WERI-Rb-1 (cell line): ENCODE data around the gene DTYMK.

ENCODE experiments used
- DNase-seq: peaks from one replicate; pipeline ENCODE4 v3.0.0-alpha.2; 2020
- H3K27ac ChIP-seq: fragments of 250-450 bp; sonication (Bioruptor Pico); 2 replicates; pipeline ENCODE4 v1.5.1; 2020; ENCODE audit warnings: mild to moderate bottlenecking, moderate library complexity
- H3K27me3 ChIP-seq: fragments of 250-450 bp; sonication (Bioruptor Pico); 2 replicates; pipeline ENCODE4 v1.5.1; 2021; ENCODE audit warnings: mild to moderate bottlenecking, low read depth, moderate library complexity; ENCODE audit not compliant: insufficient read depth, severe bottlenecking
- H3K36me3 ChIP-seq: fragments of 250-450 bp; sonication (Bioruptor Pico); 2 replicates; pipeline ENCODE4 v1.5.1; 2020; ENCODE audit warnings: mild to moderate bottlenecking, moderate library complexity
- H3K4me3 ChIP-seq: 2 replicates; pipeline ENCODE4 v1.5.1; 2011; ENCODE audit warnings: low read depth, mild to moderate bottlenecking, control low read depth, low read length
- H3K9me3 ChIP-seq: fragments of 250-450 bp; sonication (Bioruptor Pico); 2 replicates; pipeline ENCODE4 v1.5.1; 2021; ENCODE audit warnings: mild to moderate bottlenecking, moderate library complexity; ENCODE audit not compliant: severe bottlenecking
- CTCF ChIP-seq: IDR thresholded peaks from 2 replicates; pipeline ENCODE4 v1.5.1; 2011; ENCODE audit warnings: low read depth, mild to moderate bottlenecking, control low read depth, inconsistent platforms, low read length

DTYMK gene, protein sequence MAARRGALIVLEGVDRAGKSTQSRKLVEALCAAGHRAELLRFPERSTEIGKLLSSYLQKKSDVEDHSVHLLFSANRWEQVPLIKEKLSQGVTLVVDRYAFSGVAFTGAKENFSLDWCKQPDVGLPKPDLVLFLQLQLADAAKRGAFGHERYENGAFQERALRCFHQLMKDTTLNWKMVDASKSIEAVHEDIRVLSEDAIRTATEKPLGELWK

DNA sequence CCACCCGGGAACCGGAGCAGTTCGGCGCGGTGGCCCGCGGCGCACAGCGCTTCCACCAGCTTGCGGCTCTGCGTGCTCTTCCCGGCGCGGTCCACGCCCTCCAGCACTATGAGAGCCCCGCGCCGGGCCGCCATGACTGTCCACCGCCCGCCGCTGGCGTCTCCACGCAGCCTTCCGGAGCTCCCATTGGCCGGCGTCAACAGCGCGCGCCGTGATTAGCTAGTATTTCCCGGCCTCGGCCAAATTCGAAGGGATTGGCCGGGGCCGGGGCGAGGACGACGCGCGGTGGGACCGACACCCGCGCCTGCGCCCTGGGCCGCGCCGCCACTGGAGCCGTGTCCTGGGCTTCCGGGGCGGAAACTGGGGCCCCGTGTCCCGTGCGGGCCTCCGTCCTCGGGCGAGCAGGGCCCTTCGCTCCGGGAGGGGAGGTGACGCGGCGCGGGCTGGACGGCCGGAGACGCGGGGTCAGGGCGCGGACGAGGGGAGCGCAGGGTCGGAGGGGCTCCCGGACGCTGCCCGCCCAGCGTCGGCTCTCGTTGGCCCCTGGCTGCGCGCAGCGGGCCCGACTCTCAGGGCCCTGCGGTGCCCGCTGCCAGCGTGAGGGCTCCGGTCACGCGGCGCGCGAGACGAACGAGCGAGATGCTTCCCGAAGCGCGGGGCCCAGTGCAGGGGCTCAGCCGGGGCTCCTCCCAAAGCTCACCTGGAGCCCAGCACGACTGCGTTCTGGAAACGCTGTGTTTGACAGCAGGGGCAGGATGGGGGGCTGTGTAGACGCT lies at the start of gene DTYMK:
Gene DTYMK, minus strand, starts transcription at position 166 of the 776 bp plus-strand sequence. Its CDS starts 32 bp downstream, at position 134.
- Histone ChIP-seq H3K27ac (peak within 1 kb of the TSS; percentile 98), H3K4me3 (peak within 1 kb of the TSS; percentile 58), H3K27me3 (no peaks in the 10 kb centered on the region), H3K9me3 (no peaks in the 10 kb centered on the region), H3K36me3 (peaks cover 63% of the 10 kb centered on the region)
- TF ChIP-seq CTCF, result no peak
- peak; percentile 94 for DNase-seq

- H3K4me3 ChIP-seq, result no peak overlapping the region
- no peak for DNase-seq
- H3K27me3 ChIP-seq, result no peaks in the 10 kb centered on the region
- TF ChIP-seq CTCF, result no peak
- no peaks in the 10 kb centered on the region for H3K9me3 ChIP-seq
- no peak overlapping the region for H3K27ac ChIP-seq
- H3K36me3 ChIP-seq, result no peaks in the 10 kb centered on the region
Observed at GRCh38 chr2:241736111-241736510, 49.5 kb upstream of the DTYMK start.

DNA sequence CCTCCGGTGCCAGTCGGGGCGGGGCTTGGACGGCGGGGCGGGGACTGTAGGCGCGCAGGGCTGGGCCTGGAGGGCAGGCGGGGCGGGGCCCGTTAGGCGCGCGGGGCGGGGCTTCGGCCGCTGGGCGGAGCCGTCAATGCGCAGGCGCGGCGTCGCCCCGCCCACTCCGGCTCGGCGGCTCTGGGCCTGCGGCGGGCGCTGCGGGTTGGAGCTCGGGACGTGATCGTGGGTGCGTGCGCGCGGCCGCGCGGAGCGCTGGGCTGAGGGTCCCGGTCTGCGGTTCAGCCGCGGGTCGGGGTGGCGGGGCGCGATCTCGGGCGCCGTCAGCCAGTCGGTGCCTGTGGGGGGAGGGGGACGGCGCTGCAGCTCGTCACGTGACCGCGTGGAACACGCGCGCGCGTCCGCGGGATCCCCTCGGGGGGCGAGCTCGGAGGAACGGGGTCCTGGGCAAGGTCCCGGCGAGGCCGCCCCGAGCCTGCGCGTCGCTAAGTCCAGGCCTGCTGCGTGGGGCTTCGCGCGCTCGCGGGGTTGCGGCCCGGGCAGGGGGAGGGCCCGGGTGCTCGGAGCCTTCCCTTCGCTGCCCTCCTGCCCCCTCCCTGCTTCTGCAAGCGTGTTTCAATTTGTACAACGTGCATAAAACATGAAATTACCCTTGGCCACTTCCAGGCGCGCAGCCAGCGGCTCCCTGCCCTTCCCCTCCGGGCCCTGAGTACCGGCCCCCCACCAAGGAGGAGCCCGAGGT lies 48.0 kb upstream of the DTYMK start, which contains the start of gene D2HGDH:
Gene D2HGDH, plus strand, starts transcription at position 164 of the 742 bp plus-strand sequence. CDS start 595 bp downstream, outside the sequence.
- peak; percentile 90 for DNase-seq
- no peaks in the 10 kb centered on the region for H3K27me3 ChIP-seq
- peak within 1 kb of the TSS; percentile 87 for H3K4me3 ChIP-seq
- no peaks in the 10 kb centered on the region for H3K9me3 ChIP-seq
- peak within 1 kb of the TSS; percentile 89 for H3K27ac ChIP-seq
- no peak for TF ChIP-seq CTCF
- no peaks in the 10 kb centered on the region for H3K36me3 ChIP-seq

- DNase-seq, result no peak
- peak overlapping the region; percentile 28 for H3K27ac ChIP-seq
- no peaks in the 10 kb centered on the region for H3K9me3 ChIP-seq
- peak overlapping the region; percentile 36 for H3K4me3 ChIP-seq
- H3K27me3 ChIP-seq, result no peaks in the 10 kb centered on the region
- H3K36me3 ChIP-seq, result no peaks in the 10 kb centered on the region
- no peak; the same call in 1 of the 2 replicates for TF ChIP-seq CTCF
Observed at GRCh38 chr2:241734208-241734466, 47.5 kb upstream of the DTYMK start.

- TF ChIP-seq CTCF, result no peak
- H3K9me3 ChIP-seq, result no peaks in the 10 kb centered on the region
- H3K4me3 ChIP-seq, result peak overlapping the region; percentile 36
- no peaks in the 10 kb centered on the region for H3K27me3 ChIP-seq
- no peak for DNase-seq
- peak overlapping the region; percentile 28 for H3K27ac ChIP-seq
- H3K36me3 ChIP-seq, result no peaks in the 10 kb centered on the region
Observed at GRCh38 chr2:241733391-241734207, 47.0 kb upstream of the DTYMK start.
